Stimulated activated CD8-positive, alpha-beta memory T cell treated with anti-CD3 and anti-CD28 coated beads, Interleukin-12 subunit alpha, Interleukin-12 subunit beta, amount 100 ng/mL, for 1 hour (primary cell): ENCODE results near the gene SHOX.
"Not testable (repeated sequence)": the region's sequence is repeated elsewhere in the genome, so short reads cannot be mapped to it uniquely, and the experiment has no call there.

ENCODE experiments used
- DNase-seq: peaks from one replicate; pipeline ENCODE4 v3.0.0-alpha.2; 2020; ENCODE audit warnings: low read depth

The SHOX gene

DNA sequence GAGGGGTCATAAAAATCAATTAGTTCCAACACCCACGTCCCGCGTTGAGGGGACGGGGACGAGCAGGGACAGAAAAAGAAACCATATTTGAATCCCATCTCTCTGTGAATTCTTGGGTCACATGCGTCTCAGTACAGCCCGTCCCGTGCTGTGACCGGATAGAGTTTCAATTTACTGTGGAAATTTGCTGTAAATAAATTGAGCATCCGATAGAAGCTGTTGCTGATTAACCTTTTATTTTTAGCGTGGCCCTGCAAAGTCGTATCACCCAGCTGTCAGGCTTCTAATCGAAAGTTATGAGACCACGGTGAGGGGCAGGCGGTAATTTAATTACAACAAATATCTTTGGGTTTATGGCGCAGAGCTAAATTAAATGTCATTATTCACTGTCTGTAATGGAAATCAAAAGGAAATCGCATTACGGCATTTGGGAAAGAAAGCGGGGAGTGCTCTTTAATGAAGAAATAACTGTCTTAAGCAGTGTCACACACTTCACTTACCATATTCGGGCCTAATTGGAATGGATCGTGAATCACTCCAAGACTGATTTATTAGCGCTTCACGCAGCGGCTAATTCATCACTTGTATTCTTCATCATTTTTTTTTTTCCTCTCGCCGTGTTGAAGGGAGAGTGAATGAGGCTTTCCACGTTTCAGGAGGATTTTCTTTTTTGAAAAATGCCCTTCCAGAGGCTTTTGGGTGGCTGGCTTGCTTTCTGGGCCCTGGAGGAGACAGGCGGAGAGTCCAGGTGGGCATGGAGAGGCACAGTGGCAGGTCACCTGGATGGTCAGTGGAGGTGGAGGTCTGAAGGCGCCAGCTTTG, 7.3 kb downstream of the SHOX start:
- no peak for DNase-seq

GRCh38 chrX:638482-639131, 8.0 kb downstream of the SHOX start:
- no peak for DNase-seq

GRCh38 chrX:639151-639550, 8.6 kb downstream of the SHOX start:
- DNase-seq: no peak

- no peak for DNase-seq
These were observed 10.1 kb downstream of the SHOX start for GRCh38 chrX:640641-641040.

DNA sequence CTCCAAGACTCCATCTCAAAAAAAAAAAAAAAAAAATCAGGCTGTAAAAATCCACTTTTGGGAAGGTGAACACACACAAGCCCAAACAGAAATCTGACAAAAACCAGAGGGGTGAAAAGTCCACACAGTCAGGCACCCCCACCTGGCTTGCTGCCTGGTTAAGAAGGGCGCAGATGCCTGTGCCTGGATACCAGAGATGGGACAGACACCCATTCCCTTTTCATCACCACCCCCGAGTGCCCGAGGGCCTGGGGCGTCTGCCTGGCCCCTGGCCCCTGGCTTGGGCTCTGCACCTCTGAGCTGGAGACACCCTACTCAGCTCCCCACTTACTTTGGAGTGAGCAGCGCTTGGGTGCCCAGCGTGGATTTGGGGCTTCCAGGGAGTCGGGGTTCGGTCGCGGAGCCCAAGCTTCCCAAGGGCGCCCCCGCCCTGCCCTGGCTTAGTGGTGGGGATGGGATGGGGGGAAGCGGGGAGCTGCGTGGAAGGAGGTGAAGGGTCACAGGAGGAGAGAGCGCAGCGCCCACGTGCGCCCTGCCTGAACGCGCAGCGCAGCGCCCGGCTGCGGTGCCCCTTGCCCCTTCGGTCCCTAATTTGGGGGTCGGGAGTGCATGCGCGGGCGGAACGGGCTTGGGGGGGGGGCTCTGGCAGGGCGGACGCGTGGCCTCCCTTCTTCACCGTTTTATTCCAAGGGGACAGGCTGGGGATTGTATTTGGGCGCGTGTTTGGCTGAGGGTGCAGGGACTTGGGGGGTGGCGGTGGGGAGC, 11.3 kb downstream of the SHOX start:
- no peak for DNase-seq

GRCh38 chrX:642436-643240, 12.0 kb downstream of the SHOX start:
- no peak for DNase-seq

- DNase-seq: no peak
These were observed 12.6 kb downstream of the SHOX start for GRCh38 chrX:643241-643595.

DNA sequence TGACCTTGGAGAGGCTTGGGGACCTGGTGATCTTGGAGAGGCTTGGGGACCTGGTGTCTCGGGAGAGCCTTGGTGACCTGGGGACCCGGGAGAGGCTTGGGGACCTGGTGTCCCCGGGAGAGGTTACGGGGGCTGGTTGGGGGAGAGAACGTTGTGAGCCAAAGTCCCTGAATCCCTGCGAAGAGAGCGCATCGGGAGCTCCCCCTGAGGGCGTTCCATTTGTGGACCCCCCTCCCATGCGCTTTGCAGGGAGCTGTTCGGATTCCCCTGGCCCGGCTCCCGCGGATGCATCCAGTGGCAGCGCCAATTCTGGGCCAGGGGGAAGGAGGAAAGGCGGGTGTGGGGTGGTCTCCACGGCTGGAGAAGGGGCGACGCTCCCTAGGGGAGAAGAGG, 13.3 kb downstream of the SHOX start:
- no peak for DNase-seq

- no peak for DNase-seq
These were observed 14.0 kb downstream of the SHOX start for GRCh38 chrX:644304-645281.

GRCh38 chrX:646228-646495, 15.6 kb downstream of the SHOX start:
- no peak for DNase-seq

GRCh38 chrX:646796-647195, 16.2 kb downstream of the SHOX start:
- no peak for DNase-seq

DNA sequence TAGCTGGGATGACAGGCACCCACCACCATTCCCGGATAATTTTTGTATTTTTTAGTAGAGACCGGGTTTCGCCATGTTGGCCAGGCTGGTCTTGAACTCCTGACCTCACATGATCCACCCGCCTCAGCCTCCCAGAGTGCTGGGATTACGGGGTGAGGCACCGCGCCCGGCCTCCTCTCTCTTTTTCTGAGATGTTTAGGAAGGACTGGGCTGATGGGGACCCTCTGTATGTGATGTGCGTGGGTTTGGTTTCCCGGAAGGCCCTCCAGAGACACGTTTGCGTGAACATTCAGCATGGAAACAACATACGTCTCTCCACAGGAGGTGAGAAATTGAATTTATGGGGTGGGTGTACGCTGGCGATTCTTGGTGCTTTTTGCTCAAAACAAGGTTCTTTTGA, 18.6 kb downstream of the SHOX start:
- DNase-seq: no peak

- DNase-seq: no peak
These were observed 19.7 kb downstream of the SHOX start for GRCh38 chrX:650324-650723.

DNA sequence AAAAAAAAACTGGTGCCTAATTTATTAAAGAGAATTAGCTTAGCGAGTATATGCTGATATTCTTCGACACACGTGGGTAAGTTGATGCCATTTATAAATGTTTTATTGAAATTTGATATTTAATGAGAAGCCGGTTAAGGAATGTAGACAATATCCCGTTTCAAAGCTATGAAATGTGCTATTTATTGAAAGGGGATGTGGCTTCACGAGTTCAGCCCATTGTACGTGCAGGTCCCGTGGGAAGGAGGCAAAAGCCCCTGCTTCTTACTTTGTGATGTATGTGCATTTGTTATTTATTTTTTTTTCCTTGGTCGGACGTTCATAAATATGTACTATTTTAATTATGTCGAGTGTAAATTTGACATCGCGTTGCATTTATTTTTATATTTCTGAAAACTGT, 20.2 kb downstream of the SHOX start:
- DNase-seq: no peak

DNA sequence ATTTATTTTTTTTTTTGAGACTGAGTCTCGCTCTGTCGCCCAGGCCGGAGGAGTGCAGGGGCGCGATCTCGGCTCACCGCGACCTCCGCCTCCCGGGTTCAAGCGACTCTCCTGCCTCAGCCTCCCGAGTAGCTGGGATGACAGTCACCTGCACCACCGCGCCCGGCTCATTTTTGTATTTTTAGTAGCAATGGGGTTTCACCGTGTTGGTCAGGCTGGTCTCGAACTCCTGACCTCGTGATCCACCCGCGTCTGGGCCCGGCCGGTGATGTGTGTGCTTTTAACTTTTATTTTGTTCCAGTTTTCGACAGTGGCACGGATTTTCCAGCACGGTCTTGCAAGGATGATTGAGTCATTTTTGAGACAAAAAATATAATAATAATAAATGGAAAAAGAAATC, 21.3 kb downstream of the SHOX start:
- not testable (repeated sequence) for DNase-seq

GRCh38 chrX:652341-652741, 21.8 kb downstream of the SHOX start:
- DNase-seq: no peak

GRCh38 chrX:653306-653705, 22.7 kb downstream of the SHOX start:
- DNase-seq: no peak

GRCh38 chrX:661154-661553, 30.6 kb downstream of the SHOX start:
- no peak for DNase-seq

DNA sequence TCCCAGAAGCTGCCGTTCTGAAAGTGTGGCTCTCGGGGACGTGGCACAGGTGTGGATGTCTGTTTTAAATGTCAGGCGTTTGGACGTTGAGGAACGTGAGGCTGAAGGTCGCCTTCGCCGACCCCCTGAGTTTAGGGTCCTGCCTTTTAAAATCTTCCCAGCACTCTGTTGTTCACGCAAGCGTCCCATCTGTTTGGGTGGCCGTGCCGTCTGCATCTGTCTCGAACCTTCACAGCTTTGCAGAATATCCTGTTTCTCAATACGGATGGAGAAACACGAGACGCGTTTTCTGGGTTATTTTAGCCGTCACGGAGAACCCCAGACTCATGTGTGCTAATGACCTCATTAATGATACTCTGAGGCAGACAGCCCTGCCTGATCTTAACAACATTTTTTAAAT, 31.5 kb downstream of the SHOX start:
- no peak for DNase-seq

- DNase-seq: no peak
These were observed 33.2 kb downstream of the SHOX start for GRCh38 chrX:663841-664240.
